NCI-H2171 treated with DMSO at 0.1 percent for 48 hours (cell line): Measurements from ENCODE around the gene HMGN4.

Source experiments
- DNase-seq: peaks from one replicate; lab custom pipeline; 2025; lab: John Stamatoyannopoulos, UW

HMGN4 gene

DNA sequence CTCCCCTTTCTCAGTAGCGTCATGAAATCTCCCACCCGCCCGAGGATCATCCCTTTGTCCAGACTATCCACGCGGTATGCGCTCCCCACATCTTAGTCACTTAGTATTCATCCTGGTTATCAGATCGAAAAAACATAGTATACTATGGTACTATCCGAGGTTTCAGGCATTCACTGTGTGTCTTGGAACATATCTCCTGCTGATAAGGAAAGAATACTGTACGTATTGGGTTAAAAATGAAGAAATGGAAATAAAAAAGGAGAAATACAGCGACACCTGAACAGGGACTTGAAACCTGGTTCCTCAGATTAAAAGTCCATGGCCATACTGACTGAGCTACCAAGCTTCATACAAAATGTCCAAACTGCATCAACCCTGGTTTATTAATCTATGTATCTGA lies 14.0 kb downstream of the HMGN4 start:
- DNase-seq = no peak

DNA sequence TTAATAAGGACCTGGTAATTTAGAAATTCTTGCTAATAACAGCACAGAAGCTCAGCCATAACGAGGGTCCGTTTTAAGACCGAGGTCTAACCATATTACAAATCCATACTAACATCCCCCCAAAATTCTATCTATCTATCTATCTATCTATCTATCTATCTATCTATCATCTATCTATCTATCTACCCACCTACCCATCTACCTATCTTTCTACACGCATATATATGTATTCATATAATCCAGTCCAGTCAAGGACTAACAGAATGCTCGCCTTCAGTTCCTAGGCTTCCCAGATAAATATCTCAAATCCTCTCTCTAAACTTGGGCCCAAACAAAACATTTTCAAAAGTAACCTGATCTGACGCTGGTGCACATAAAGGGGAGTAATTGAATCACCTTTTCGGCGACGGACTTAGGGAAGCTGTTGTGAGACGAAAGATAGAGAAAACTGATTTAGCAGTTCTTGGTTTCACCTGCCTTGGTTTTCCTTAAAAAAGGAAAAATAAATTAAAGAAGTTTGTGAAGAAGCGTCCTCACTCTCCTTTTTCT lies 14.5 kb downstream of the HMGN4 start:
- DNase-seq = peak; percentile 42

DNA sequence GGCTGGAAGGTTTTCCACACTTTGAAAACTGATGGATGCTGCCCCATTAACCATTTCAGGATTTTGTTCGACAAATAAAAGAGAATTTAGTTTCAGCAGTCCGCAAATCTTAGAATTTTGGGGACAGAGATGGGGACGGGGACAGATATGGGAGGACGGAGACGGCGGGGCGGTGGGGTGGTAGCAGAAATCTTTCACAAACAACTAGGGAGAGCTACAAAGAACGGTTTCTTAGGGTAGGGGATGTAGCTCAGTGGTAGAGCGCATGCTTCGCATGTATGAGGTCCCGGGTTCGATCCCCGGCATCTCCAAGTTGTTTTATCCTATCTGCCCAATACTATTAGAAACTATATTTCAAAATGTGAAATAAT lies 15.1 kb downstream of the HMGN4 start:
- DNase-seq = peak; percentile 81

DNA sequence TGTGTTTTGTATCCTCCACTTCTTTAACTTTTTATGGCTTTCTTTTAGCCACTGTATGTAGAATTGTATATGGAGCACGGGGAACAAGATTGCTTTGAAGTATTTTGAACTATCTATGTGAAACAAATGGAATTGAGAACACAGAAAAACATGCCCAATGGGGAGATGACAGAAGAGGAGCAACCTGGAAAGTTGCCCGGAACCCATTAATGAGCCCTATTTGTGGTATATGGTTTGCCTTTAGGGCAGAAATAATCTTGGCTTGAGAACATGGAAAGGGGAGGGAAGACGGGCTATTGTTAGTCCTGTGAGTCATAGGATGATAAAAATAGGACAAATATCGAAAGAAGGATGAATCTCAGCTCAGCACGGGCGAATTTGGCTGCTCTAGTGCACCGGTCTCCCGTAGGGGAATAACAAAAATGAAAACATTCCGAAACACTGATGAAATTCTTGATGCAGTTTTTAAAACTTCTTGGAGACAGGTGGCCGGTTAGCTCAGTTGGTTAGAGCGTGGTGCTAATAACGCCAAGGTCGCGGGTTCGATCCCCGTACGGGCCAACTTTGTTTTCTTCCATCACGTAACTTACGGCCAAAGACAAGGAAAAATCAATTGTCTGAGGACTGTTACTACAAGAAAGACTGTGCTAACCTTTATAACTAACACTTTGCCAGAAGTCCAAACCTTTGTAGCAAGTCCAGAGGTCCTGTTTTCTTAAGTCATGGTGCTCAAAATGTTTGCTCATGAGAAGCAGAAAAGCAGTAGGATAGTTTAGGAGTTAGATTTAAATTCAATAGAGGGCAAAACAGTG lies 15.7 kb downstream of the HMGN4 start:
- peak; percentile 85 for DNase-seq

DNA sequence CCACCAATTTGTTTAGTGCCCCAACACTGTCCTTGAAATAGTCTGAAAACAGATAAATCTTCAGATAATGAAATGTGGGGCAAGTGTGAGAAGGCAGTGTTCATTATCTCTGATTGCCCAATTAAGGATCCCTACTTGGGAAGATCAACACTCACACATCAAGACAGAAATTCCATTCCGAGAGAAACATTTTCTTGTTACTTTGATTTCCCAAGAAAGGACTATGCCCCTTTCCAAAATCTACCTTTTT lies 16.2 kb downstream of the HMGN4 start:
- no peak for DNase-seq

DNA sequence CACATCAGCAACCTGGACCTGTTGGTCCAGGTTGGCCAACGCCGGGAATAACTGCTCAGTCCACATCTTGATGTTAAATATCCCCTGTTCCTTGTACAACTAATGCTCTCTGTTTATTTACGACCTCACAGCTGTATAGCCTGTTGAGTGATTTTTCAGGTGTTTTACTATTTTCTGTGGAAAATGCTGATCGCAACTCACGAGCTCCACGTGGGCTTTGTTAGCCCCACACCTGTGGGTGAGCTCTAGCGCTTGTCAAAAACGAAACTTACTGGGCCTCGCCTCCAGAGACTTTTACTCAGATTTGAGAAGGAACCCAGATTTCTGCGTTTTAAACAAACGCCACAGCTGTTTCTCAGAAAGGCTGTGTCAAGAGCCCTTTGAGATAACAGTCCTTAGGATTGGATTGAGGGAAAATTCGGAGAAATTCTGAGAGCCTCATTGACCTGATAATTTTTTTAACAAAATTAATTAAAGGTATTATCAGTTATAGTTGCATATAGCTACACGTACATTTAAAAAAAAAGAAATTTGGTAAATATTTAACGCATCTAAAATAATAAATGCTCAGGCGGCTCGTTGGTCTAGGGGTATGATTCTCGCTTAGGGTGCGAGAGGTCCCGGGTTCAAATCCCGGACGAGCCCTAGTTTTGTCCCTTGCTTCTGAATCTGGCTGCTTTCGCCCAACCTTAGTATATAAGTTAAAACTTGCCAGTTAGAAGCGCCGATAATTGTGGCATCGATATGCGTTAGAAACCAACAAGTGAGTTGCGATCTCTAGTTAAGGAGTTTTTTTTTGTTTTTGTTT lies 16.7 kb downstream of the HMGN4 start:
- peak; percentile 68 for DNase-seq

DNA sequence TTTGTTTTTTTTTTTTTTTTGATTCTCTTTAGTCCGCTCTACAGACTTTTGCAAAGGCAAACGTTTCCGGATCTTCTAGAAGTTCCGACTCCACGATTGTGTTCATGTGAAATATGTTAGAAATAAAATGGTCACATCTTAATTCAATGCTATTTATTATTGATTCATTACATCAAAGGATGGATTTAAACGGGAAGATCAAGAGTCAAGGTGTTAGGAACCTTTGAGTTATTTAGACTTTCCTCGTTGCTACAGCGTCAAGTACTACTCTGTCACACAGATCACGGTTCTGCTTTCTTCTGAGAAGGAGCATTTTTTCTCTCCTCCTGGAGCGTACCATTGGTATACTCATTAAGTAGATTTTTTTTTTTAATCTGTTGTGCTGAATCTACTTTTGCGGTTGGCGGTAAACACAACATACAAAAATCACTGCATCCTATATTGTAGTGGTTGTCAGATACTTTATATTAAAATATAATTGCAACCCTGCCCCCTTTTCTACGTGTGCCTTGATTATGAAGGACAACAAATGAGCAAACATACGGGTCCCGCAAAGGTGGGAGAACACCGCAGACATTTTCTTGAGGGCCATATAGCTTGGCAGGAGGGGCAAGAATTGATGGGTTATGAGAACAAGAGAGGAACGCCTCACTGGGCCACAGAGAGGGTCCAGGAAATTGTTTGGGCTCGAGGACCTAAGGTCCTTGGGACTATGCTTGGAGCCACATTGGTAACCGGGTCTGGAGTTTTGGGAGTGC lies 17.5 kb downstream of the HMGN4 start:
- no peak for DNase-seq

DNA sequence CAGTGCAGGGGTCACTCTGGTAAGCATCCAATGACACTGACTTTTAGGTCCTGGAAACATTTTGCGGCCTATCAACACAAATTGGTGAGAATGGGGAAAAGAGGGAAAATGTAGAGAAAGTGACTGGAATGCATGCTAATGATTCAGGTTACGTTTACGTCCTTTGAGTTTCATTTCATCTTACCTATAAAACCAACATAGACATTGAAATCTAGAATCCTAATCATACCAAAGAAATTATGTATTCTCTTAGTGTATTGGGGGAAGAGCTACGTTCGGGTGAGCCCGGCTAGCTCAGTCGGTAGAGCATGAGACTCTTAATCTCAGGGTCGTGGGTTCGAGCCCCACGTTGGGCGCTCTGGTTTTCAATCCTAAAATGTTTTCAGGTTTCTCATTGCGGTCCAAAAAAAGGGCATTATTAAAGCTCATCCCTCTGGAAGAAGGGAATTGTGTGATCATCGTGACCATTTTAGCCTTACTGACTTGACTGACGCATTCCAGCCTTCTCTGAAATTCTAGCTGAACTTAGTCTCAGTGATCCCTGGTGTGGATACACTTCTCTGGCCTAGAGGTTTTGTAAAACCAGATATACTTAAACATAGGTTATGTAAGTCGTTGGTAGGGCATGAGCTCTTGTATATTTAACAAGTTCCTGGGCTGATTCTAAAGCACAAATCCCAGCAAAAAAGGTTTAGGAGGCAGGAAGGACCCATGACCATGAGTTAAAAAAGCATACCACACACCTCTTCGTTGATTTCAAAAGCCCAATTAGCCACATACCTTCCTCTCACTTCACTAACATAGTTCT lies 18.3 kb downstream of the HMGN4 start:
- peak; percentile 86 for DNase-seq

DNA sequence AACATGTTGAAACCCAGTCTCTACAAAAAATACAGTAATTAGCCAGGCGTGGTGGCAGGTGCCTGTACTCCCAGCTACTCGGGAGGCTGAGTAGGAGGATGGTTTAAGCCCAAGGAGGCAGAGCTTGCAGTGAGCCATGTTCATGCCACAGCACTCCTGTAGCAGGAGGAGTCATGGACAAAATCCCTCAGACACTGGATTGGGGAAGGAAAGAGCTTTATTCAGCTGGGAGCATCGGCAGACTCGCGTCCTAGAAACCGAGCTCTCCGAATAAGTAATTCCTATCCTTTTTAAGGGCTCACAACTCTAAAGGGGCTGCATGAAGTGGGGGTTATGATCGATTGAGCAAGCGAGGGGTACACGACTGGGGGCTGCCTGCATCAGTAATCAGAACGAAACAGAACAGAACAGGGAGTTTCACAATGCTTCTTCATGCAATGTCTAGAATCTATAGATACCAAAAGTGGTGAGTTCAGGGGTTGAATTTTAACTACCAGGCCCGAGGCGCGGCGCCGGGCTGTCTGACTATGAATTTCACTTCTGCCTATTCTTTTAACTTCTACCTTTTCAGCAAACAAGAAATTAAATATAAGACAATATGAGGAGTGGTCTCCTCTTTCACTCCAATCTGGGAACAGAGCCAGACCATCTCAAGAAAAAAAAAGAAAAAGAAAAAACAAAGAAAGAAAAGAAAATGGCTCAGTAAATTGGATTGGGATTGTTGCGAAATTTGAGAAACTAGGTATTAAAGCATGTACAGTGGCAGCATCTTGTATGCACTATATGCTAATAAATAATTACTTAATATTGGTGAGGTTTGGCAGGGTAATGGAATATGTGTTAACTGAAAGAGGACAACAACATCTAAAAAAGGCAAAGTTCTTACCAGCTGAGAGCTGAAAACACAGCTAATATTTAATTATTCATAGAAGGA lies 23.6 kb downstream of the HMGN4 start:
- peak; percentile 14 for DNase-seq

DNA sequence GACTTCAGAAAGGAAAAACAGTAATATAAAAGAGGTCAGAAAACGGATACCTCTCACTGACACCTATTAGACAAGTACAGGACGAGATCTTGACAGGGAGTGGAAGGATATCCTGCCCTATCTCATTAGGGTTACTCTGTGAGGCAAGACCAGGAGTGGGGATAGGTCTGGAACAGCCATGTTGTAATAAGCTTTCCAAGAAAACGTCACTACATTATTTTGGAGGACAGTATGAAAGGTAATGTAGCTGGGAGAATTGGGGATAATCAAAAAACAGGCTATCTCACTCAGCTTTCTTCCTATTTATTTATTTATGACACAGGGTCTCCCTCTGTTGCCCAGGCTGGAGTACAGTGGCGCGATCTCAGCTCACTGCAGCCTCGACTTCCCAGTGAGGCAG lies 25.3 kb downstream of the HMGN4 start:
- no peak for DNase-seq

DNA sequence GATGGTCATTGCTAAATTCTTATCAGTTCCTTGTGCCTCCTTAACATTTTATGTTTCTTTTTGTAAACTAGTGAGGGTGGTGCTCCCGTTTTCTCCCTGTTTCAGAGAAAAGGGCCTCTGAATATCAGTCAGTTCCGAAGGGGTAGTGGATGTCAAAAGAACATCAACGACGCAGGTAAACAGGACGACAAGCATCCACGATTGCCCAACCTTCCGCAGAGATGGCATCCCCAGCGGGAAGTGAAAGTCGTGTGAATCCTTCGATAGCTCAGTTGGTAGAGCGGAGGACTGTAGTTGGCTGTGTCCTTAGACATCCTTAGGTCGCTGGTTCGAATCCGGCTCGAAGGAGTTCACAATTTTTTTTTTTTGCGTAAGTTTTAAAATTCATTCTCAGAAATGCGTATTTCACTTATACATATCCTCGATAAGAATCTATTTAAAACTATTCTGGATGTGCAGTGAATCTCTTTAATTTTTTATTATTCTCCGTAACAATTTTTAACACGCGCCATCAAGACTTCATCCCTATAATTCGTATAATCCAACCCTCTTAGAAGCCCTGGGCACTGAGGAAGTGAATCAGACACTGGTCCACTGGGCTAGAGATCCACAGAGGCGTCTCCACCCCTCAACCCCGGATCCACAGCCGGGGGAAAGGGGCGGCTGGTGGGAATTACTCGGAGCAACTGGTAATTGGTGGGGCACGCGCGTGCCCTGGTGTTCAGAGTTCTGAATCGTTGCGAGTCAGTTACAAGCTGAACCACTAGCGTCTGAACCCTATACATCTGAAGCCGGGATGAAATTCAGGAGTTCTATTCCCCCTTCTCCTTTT lies 30.7 kb downstream of the HMGN4 start:
- DNase-seq = peak; percentile 93

DNA sequence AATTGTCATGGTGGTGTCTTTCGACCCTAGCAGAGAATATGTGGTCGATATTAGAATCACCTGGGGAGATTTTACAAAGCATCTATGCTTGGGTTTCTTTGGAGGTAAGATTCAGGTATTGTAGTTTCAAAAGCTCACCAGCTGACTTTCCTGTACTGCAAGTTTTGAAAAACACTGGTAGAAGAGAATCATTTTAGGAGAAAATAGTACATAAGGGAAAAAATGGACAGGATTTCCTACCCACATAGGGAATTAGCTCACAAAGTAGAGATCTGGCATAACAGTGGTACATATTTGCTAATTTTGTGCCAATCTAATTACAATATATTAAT lies 31.2 kb downstream of the HMGN4 start:
- DNase-seq = no peak

DNA sequence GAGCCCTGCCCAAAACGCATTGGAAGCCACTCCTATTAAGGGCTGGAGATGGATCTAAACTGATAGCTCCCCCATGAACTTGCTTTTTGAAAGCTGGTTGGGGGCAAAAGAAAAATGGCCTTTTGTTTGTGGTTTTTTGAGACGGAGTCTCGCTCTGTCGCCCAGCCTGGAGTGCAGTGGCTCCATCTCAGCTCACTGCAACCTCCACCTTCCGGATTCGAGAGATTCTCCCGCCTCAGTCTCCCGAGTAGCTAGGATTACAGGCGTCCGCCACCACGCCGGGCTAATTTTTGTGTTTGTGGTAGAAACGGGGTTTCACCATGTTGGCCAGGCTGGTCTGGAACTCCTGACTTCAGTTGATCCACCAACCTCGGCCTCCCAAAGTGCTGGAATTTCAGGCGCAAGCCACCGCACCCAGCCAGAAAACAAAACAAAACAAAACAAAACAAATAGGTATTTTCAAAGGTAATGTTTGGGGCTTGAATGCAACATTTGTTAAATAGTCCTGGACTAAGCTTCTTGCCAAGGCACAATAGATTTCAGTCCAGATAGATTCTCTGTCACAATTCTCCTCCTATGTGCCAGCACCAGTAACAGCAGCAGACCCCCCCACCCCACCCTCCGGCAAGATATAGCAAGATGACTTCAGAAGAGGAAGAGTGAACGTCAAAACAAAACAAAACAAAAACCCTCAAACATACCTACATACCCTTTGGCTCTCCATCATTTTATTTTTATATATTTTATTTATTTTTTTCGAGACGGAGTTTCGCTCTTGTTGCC lies 32.1 kb downstream of the HMGN4 start:
- DNase-seq = no peak

DNA sequence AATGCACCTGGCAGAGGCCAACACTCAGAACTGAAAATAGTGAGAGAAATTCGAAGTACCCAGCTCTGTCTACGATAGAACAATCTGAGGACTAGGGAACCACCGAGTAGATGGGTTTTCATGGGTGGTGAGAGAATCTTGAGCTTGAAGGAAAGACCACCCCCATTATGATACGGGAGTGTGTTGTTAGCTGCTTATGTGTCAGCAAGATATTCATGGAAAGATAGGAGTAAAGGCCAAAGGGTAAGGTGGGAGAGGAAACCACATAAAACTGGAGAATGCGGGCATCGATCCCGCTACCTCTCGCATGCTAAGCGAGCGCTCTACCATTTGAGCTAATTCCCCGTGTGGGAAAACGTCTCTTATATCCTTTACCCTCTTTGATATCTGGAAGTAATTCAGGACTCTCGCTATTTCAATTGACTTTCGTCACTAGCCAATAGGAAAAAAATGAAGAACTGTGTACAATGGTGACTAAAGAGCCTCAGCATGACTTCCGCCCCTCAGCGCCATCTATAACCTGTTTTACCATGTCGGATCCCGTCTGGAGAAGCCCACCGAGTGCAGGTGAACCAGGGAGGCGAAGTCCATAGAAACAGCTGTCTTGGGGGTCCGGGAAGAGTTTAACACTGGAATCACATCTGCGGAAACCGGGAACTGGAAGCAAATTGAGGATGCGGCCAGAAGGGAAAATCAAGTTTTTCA lies 33.6 kb downstream of the HMGN4 start:
- DNase-seq = peak; percentile 94

DNA sequence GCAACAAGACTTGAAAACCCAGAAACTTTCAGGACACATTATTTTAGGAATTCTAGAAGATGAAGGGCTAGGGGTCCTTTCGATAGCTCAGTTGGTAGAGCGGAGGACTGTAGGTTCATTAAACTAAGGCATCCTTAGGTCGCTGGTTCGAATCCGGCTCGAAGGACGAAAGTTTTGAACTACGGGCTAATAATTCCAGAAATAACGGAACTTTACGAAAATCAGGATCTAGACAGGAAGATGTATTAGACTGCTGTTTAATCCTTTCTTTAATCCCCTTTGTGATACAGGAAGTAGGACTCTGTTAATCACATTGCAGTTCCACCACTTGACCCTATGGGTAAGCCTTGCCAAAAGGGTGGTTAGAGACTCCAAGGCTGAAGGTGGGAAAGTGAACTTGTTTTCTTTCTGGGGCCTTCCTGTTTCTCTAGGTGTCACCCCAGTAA lies 37.4 kb downstream of the HMGN4 start:
- no peak for DNase-seq

DNA sequence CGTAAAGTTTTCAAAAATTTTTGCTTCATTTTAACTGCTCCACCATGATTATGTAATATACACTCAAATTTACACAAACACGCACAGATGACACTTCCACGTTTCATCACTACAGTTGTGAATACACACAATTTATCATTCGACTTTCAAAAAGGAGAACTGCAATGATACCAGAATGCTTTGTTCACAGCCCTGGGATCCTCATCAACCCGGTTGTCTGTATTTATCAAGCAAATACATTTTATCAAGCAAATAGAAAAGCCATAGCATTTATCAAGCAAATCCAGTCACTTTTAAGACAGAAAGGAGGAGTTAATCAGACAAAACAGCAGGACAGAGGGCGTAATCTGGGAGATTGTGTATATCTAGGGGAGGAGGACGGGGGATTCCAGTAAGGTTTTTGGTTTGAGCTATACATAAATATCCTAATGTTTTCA lies 38.3 kb downstream of the HMGN4 start:
- no peak for DNase-seq

DNA sequence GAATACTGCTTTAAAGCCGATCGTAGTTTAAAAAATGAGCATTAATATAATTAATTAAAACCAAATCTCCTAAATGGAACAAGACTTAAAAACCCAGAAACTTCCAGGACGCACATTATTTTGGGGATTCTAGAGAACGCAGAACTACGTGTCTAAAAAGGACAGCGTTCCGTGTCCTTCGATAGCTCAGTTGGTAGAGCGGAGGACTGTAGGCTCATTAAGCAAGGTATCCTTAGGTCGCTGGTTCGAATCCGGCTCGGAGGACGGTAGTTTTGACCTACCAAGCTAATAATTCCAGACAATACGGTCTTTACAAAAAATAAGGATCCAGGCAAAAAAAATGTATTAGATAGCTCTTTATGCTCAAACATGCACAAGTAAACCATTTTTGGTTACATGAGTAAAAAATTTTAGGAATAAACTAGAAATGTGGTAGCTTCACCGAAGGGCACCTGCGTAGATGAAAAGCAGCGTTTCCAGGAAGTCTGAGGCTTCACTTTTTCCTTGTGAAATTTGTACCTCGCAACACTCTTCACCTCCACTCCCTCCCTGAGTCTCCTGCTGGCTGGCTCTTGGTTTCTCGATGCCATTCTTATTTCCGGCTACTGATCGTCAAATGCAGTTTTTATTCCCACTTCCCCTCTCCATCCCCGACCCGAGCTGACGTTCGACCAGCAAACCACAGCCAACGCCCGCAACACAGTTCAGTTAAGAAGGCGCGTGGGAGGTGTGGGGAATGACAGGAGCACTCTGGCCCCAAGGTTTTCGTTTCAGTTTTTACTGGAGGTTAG lies 39.0 kb downstream of the HMGN4 start:
- peak; percentile 17 for DNase-seq

DNA sequence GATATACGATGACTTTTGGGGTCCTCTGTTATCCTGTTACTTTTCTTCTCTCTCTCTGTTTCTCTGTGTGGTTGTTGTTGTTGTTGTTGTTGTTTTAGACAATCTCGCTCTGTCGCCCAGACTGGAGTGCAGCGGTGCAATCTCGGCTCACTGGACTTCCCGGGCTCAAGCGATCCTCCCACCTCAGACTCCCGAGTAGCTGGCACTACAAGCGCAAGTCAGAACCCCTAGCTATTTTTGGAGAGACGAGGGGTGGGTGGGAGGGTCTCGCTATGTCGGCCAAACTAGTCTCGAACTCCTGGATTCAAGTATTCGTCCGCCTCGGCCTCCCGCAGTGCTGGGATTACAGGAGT lies 39.5 kb downstream of the HMGN4 start:
- DNase-seq = no peak
